Adipose tissue (tissue), 3 donors: ENCODE results near the gene TAS2R40. TPM values are rescaled to one million over a fixed set of nuclear protein-coding genes. Genes with fewer than 3 reads are reported as not detected.
"Not testable (repeated sequence)": the region's sequence is repeated elsewhere in the genome, so short reads cannot be mapped to it uniquely, and the experiment has no call there.

Experiments
- H3K27ac ChIP-seq: one replicate; pipeline ENCODE4 v1.5.1; 2013; ENCODE audit warnings: low read depth, low read length
- WGBS, 3 donors: extraction: QIAGEN DNeasy Blood & Tissue Kit; methylation state at CpG; one replicate each; pipeline ENCODE4 v1.1.7; 2013; 5-methylcytosine and 5-hydroxymethylcytosine counted together
- polyA plus RNA-seq, 3 donors: library from polyadenylated mRNA; stranded (reverse); fragments of 200-250 nt; gene quantifications; one replicate each; pipeline ENCODE4 v1.2.3, GENCODE V29; 2013
- donor health status: healthy with polysubstance abuse.
- donor health status: Bipolar disorder and iron deficiency.
- donor health status: healthy.

TAS2R40 gene
- polyA plus RNA-seq: not detected

- no peak within 1 kb of the TSS for H3K27ac ChIP-seq
- WGBS, 3 donors: 64 to 93% (median 84%) methylated on average over 3 of the region's 3 CpGs
Measured at GRCh38 chr7:143221737-143222136, at the start of gene TAS2R40. TSS of gene TAS2R40 (plus strand) at chr7:143222037. CDS start at chr7:143222079, 42 bp downstream.

- H3K27ac ChIP-seq: no peak overlapping the region
Measured at GRCh38 chr7:143172354-143172753, 49.5 kb upstream of the TAS2R40 start.

GRCh38 chr7:143176128-143176527 is 45.7 kb upstream of the TAS2R40 start:
- 91 to 94% (median 91%) methylated on average over 5 of the region's 5 CpGs for WGBS, 3 donors
- no peak overlapping the region for H3K27ac ChIP-seq

More at GRCh38 chr7:143172354-143172753, 49.5 kb upstream of the TAS2R40 start:
- 23 to 60% (median 43%) methylated on average over 4 of the region's 4 CpGs for WGBS, 3 donors

- 82 to 87% (median 86%) methylated on average over 2 of the region's 2 CpGs for WGBS, 3 donors
- no peak overlapping the region for H3K27ac ChIP-seq
Measured at GRCh38 chr7:143177374-143178119, 44.3 kb upstream of the TAS2R40 start.

- WGBS, 3 donors: 80 to 97% (median 95%) methylated on average over 4 of the region's 4 CpGs
- H3K27ac ChIP-seq: not testable (repeated sequence)
Measured at GRCh38 chr7:143180771-143181170, 41.1 kb upstream of the TAS2R40 start.

GRCh38 chr7:143181349-143181748 is 40.5 kb upstream of the TAS2R40 start:
- 79 to 84% (median 81%) methylated on average over 2 of the region's 2 CpGs for whole genome bisulfite sequencing, 3 donors

GRCh38 chr7:143183024-143183423 is 38.8 kb upstream of the TAS2R40 start, which contains the start of gene TAS2R39:
TSS of gene TAS2R39 (plus strand) at chr7:143183419. CDS start at chr7:143183419, 0 bp downstream.
- H3K27ac ChIP-seq: no peak within 1 kb of the TSS
- 81 to 84% (median 82%) methylated on average over 3 of the region's 3 CpGs for WGBS, 3 donors

More at GRCh38 chr7:143181349-143181748, 40.5 kb upstream of the TAS2R40 start:
- H3K27ac ChIP-seq: no peak overlapping the region

- 67 to 85% (median 81%) methylated on average over 1 of the region's 1 CpG for WGBS, 3 donors
- H3K27ac ChIP-seq: no peak overlapping the region
Measured at GRCh38 chr7:143185551-143185950, 36.3 kb upstream of the TAS2R40 start.

GRCh38 chr7:143188994-143189393 is 32.8 kb upstream of the TAS2R40 start:
- 70 to 78% (median 73%) methylated on average over 6 of the region's 6 CpGs for WGBS, 3 donors
- H3K27ac ChIP-seq: no peak overlapping the region

GRCh38 chr7:143193880-143194279 is 28.0 kb upstream of the TAS2R40 start:
- no peak overlapping the region for H3K27ac ChIP-seq
- 68 to 75% (median 68%) methylated on average over 2 of the region's 2 CpGs for WGBS, 3 donors

- no peak overlapping the region for H3K27ac ChIP-seq
- 70 to 85% (median 76%) methylated on average over 4 of the region's 4 CpGs for WGBS, 3 donors
Measured at GRCh38 chr7:143199040-143199439, 22.8 kb upstream of the TAS2R40 start.

- no peak overlapping the region for H3K27ac ChIP-seq
- 91 to 100% (median 94%) methylated on average over 2 of the region's 2 CpGs for WGBS, 3 donors
Measured at GRCh38 chr7:143202161-143202560, 19.7 kb upstream of the TAS2R40 start.

- WGBS, 3 donors: 80 to 93% (median 88%) methylated on average over 3 of the region's 3 CpGs
Measured at GRCh38 chr7:143203386-143203785, 18.5 kb upstream of the TAS2R40 start.

GRCh38 chr7:143205560-143206293 is 16.1 kb upstream of the TAS2R40 start:
- H3K27ac ChIP-seq: no peak overlapping the region

More at GRCh38 chr7:143203386-143203785, 18.5 kb upstream of the TAS2R40 start:
- H3K27ac ChIP-seq: no peak overlapping the region

GRCh38 chr7:143210541-143210940 is 11.3 kb upstream of the TAS2R40 start:
- no peak overlapping the region for H3K27ac ChIP-seq
- WGBS, 3 donors: 34 to 53% (median 46%) methylated on average over 4 of the region's 4 CpGs

More at GRCh38 chr7:143205560-143206293, 16.1 kb upstream of the TAS2R40 start:
- 43 to 76% (median 46%) methylated on average over 13 of the region's 13 CpGs for WGBS, 3 donors

GRCh38 chr7:143213478-143213877 is 8.4 kb upstream of the TAS2R40 start:
- not testable (repeated sequence) for H3K27ac ChIP-seq
- WGBS, 3 donors: 92 to 93% (median 93%) methylated on average over 4 of the region's 4 CpGs

- H3K27ac ChIP-seq: no peak overlapping the region
- WGBS, 3 donors: 18 to 20% (median 20%) methylated on average over 8 of the region's 8 CpGs
Measured at GRCh38 chr7:143214789-143215679, 6.8 kb upstream of the TAS2R40 start.

GRCh38 chr7:143216151-143216550 is 5.7 kb upstream of the TAS2R40 start:
- WGBS, 3 donors: 86 to 93% (median 92%) methylated on average over 6 of the region's 6 CpGs
- H3K27ac ChIP-seq: no peak overlapping the region
